Sigmoid colon (tissue), 7 donors: ENCODE measurements around the gene TNFRSF25. TPM values are rescaled to one million over a fixed set of nuclear protein-coding genes. Genes with fewer than 3 reads are reported as not detected.

Source experiments
- DNase-seq: peaks from one replicate; pipeline ENCODE4 v3.0.0-alpha.2; 2019
- H3K27ac ChIP-seq, 4 donors: fragments of 200-600 bp; sonication (generic); one replicate each; pipeline ENCODE4 v1.5.1; 2016 to 2019; ENCODE audit warnings: mild to moderate bottlenecking in 1 of 4
- H3K27me3 ChIP-seq, 3 donors: fragments of 200-600 bp; sonication (generic); one replicate each; pipeline ENCODE4 v1.5.1; 2019; ENCODE audit warnings: mild to moderate bottlenecking in 1 of 3
- H3K36me3 ChIP-seq, 4 donors: fragments of 200-600 bp; sonication (generic); one replicate each; pipeline ENCODE4 v1.5.1; 2016 to 2019
- H3K4me1 ChIP-seq, 4 donors: fragments of 200-600 bp; sonication (generic); one replicate each; pipeline ENCODE4 v1.5.1; 2017 to 2019
- H3K4me3 ChIP-seq, 4 donors: fragments of 200-600 bp; sonication (generic); one replicate each; pipeline ENCODE4 v1.5.1; 2017 to 2019; ENCODE audit warnings: mild to moderate bottlenecking in 2 of 4, moderate library complexity in 1 of 4
- H3K9me3 ChIP-seq, 4 donors: fragments of 200-600 bp in 3 of 4; sonication (generic) in 3 of 4; one replicate each; pipeline versions ENCODE4 v1.5.1 to v1.6.1; 2013 to 2019
- EP300 ChIP-seq, 4 donors: sonication (generic); formaldehyde crosslinking; IDR thresholded peaks; one replicate each; pipeline ENCODE4 v1.6.1; 2017; ENCODE audit warnings: antibody characterized with exemption in 4 of 4
- POLR2A ChIP-seq, 2 donors: fragments of 450-650 bp; IDR thresholded peaks; one replicate each; pipeline ENCODE4 v1.6.1; 2016; ENCODE audit warnings: antibody characterized with exemption in 2 of 2, mild to moderate bottlenecking in 2 of 2, moderate library complexity in 2 of 2
- POLR2AphosphoS5 ChIP-seq, 4 donors: sonication (generic); formaldehyde crosslinking; IDR thresholded peaks; one replicate each; pipeline ENCODE4 v1.6.1; 2017; ENCODE audit warnings: antibody characterized with exemption in 4 of 4
- WGBS, 2 donors: extraction: QIAGEN DNeasy Blood & Tissue Kit; methylation state at CpG; one replicate each; pipeline ENCODE4 v1.1.7; 2013; 5-methylcytosine and 5-hydroxymethylcytosine counted together
- intact Hi-C: fragments of 100-400 bp; cut with DNase I; formaldehyde crosslinking; loops from one replicate; pipeline ENCODE4 v1.15.1; 2023
- polyA plus RNA-seq, 3 donors: library from polyadenylated mRNA; stranded (reverse); fragments of 200-250 nt; gene quantifications; one replicate each; pipeline ENCODE4 v1.2.3, GENCODE V29; 2013
- total RNA-seq, 4 donors: library from RNA; depleted of rRNA; stranded (reverse); fragments of >200 nt; gene quantifications; one replicate each; pipeline ENCODE4 v1.1.0, GENCODE V29; 2016
- TF ChIP-seq, protein P1 (sequence below), 4 experiments: fragments of 450-650 bp in 3 of 4; fragments of 200-600 bp in 1 of 4; IDR thresholded peaks; one replicate each; pipeline ENCODE4 v1.5.1; 2016 to 2019; ENCODE audit warnings: antibody characterized with exemption in 4 of 4, mild to moderate bottlenecking in 3 of 4, moderate library complexity in 2 of 4
- donor health status: healthy with polysubstance abuse.
- donor health status: Bipolar disorder and iron deficiency.
- donor health status: healthy.

The TNFRSF25 gene
- total and polyA plus RNA-seq, 7 donors, result 2.5 to 65.9 (median 6.8) TPM

DNA sequence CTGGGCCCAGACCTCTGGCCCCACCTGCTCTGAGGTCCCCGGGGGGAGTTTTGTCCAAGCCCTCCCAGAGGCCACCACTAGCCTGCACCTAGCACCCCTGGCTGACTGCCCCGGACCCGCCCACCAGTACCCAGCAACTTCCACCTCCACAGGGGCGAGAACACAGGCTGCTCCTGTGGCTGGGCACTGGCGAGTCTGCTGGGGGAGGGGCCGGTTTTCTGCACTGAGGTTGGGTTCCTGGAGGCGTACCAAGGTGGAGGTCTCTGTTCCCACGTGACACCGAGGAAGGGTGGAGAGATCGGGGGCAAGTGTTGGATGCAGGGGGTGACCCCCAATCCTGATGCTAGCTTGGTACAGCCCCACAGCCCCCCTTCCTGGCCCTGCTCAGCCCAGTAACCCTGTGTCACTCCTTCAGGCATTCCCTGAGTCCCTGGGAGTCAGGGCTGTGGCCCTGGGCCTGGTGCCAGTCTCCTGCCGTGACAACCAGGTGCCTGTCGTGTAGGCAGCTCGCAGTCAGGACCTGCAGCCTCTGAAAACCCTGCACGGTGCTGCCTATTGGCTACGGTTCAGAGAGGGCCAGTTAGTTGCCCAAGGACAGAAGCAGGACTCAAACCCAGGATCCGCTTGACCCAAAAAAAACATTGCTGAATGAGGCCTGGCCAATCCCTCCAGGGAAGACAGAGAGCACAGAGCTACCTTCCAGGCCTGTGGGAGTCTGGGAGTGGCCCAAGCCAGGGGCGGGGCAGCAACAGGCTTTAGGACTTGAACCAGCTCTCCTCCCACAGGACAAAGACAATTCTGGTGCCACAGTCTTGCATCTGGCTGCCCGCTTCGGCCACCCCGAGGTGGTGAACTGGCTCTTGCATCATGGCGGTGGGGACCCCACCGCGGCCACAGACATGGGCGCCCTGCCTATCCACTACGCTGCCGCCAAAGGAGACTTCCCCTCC is 38.3 kb downstream of the TNFRSF25 start:
- 30 to 71% methylated on average over 26 of the region's 26 CpGs for WGBS, 2 donors
- no peaks in the 10 kb centered on the region for H3K9me3 ChIP-seq
- no peaks in the 10 kb centered on the region for H3K36me3 ChIP-seq
- DNase-seq, result no peak
- no peak overlapping the region for H3K4me3 ChIP-seq
- TF ChIP-seq, protein P1, sequence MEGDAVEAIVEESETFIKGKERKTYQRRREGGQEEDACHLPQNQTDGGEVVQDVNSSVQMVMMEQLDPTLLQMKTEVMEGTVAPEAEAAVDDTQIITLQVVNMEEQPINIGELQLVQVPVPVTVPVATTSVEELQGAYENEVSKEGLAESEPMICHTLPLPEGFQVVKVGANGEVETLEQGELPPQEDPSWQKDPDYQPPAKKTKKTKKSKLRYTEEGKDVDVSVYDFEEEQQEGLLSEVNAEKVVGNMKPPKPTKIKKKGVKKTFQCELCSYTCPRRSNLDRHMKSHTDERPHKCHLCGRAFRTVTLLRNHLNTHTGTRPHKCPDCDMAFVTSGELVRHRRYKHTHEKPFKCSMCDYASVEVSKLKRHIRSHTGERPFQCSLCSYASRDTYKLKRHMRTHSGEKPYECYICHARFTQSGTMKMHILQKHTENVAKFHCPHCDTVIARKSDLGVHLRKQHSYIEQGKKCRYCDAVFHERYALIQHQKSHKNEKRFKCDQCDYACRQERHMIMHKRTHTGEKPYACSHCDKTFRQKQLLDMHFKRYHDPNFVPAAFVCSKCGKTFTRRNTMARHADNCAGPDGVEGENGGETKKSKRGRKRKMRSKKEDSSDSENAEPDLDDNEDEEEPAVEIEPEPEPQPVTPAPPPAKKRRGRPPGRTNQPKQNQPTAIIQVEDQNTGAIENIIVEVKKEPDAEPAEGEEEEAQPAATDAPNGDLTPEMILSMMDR (IDR thresholded peaks at IDR 0.05), result no peak
- TF ChIP-seq POLR2AphosphoS5 (IDR thresholded peaks at IDR 0.05), result no peak
- TF ChIP-seq EP300 (IDR thresholded peaks at IDR 0.05), result no peak
- no peak for TF ChIP-seq POLR2A (IDR thresholded peaks at IDR 0.05)
- peaks cover 31 to 81% (median 73%) of the 10 kb centered on the region in 3 donors for H3K27me3 ChIP-seq
- H3K4me1 ChIP-seq, result peaks cover 0 to 27% (median 21%) of the 10 kb centered on the region in 4 donors
- intact Hi-C loops, result no loop called here
- no peak overlapping the region for H3K27ac ChIP-seq

DNA sequence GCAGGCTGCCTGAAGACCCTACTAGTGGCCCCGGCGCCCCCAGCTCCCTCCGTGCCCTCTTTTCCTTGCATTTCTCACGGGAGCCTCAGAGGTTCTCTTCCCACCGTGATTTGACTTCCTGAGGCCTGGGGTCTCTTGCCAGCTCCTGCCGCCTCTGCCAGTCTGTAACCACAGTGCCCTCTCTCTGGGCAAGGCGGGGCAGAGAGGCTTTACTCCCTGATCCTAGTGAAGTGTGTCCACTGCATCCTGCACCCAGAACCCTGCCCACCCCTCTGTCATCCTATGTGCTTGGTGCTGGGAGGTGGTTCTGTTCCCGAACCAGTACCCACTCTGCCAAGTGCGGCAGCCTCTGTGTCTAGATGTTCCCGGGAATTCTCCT is 39.0 kb downstream of the TNFRSF25 start:
- TF ChIP-seq POLR2A (IDR thresholded peaks at IDR 0.05) (no peak), POLR2AphosphoS5 (IDR thresholded peaks at IDR 0.05) (no peak), EP300 (IDR thresholded peaks at IDR 0.05) (no peak)
- TF ChIP-seq, protein P1 (IDR thresholded peaks at IDR 0.05), result no peak
- intact Hi-C loops, result no loop called here
- no peaks in the 10 kb centered on the region for H3K36me3 ChIP-seq
- peaks cover 0 to 27% (median 21%) of the 10 kb centered on the region in 4 donors for H3K4me1 ChIP-seq
- H3K9me3 ChIP-seq, result no peaks in the 10 kb centered on the region
- no peak overlapping the region for H3K4me3 ChIP-seq
- H3K27me3 ChIP-seq, result peaks cover 31 to 88% (median 79%) of the 10 kb centered on the region in 3 donors
- no peak overlapping the region for H3K27ac ChIP-seq
- 68 to 87% methylated on average over 10 of the region's 10 CpGs for WGBS, 2 donors
- no peak for DNase-seq

DNA sequence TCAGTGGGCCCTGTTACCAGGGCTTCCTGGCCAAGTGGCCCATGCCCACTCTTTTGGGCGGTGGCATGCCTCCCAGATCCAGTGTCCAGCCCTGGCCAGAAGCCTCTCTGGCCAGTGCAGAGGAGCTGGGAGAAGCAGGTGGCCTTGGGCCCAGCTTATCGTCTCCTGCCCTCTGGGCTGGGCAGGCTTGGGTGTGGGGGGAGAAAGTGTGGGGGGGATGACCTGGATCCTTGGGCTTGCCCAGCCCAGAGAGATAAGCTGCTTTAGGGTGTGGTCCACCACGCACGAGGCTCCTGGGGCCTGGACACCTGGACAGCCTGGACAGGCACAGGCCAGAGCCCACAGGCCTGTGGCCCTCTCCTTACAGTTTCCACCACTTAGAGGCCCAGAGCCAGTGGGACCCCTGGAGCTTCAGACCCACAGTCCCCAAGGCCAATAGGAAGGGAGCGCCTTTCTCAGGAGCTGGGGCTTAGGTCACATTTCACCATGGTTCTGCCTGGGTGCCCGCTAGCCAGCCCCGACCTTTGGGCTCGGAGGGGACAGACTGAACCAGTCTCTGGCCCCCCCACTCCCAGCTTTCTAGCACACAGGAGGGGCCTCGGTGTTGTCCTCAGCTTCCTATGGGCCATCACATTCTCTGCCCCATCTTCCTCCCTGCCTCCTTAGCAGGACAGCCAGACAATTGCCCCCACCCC is 39.5 kb downstream of the TNFRSF25 start:
- H3K9me3 ChIP-seq, result no peaks in the 10 kb centered on the region
- TF ChIP-seq POLR2A (IDR thresholded peaks at IDR 0.05) (no peak), EP300 (IDR thresholded peaks at IDR 0.05) (no peak), POLR2AphosphoS5 (IDR thresholded peaks at IDR 0.05) (no peak)
- TF ChIP-seq, protein P1 (IDR thresholded peaks at IDR 0.05), result no peak
- no peak overlapping the region for H3K27ac ChIP-seq
- no peak overlapping the region for H3K4me3 ChIP-seq
- WGBS, 2 donors, result 56 to 85% methylated on average over 9 of the region's 9 CpGs
- H3K36me3 ChIP-seq, result no peaks in the 10 kb centered on the region
- H3K27me3 ChIP-seq, result peaks cover 31 to 94% (median 85%) of the 10 kb centered on the region in 3 donors
- intact Hi-C loops, result no loop called here
- DNase-seq, result no peak
- H3K4me1 ChIP-seq, result peaks cover 0 to 27% (median 21%) of the 10 kb centered on the region in 4 donors

DNA sequence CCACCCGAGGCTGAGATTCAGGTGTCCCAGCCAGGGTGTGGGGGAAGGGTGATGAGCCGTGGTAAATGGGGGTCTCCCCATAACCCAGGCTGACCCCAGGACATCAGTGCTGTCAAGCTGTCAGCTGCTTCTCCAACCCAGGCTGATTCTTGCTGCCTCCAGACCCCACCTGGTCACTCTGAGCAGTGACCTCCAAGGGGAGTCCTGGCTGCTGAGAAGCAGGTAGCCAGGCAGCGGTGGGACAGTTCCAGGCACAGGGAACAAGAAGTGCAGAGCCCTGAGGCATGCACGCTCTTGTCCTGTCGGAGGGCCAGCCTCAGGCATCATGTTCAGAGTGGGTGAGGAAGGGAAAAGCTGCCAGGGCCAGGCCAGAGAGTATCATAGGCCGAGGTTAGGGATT is 40.3 kb downstream of the TNFRSF25 start:
- Histone ChIP-seq H3K4me1 (peaks cover 0 to 31% (median 24%) of the 10 kb centered on the region in 4 donors), H3K27me3 (peaks cover 36 to 99% (median 92%) of the 10 kb centered on the region in 3 donors), H3K27ac (no peak overlapping the region), H3K4me3 (no peak overlapping the region), H3K36me3 (no peaks in the 10 kb centered on the region), H3K9me3 (no peaks in the 10 kb centered on the region)
- TF ChIP-seq, protein P1 (IDR thresholded peaks at IDR 0.05), result no peak
- TF ChIP-seq POLR2AphosphoS5 (IDR thresholded peaks at IDR 0.05) (no peak), POLR2A (IDR thresholded peaks at IDR 0.05) (no peak), EP300 (IDR thresholded peaks at IDR 0.05) (no peak)
- intact Hi-C loops, result no loop called here
- no peak for DNase-seq
- 67 to 80% methylated on average over 6 of the region's 6 CpGs for WGBS, 2 donors
